T-helper 2 cell treated with Interferon-gamma antibody and Interleukin-4, amounts not matched to agents 5 μg/mL and 100 μg/mL, for 36 hours (primary cell): Measurements from ENCODE around the gene MRAS.

Source experiments
- DNase-seq: peaks from one replicate; pipeline ENCODE4 v3.0.0; 2021; ENCODE audit warnings: low spot score
- H3K27ac Mint-ChIP-seq: one replicate; pipeline ENCODE4 v1.8.0; 2021; ENCODE audit warnings: mild to moderate bottlenecking, mixed read lengths
- H3K27me3 Mint-ChIP-seq: one replicate; pipeline ENCODE4 v1.8.0; 2021; ENCODE audit warnings: low read depth, mixed read lengths
- H3K36me3 Mint-ChIP-seq: one replicate; pipeline ENCODE4 v1.8.0; 2021; ENCODE audit warnings: low read depth, mixed read lengths
- H3K4me1 Mint-ChIP-seq: one replicate; pipeline ENCODE4 v1.8.0; 2021; ENCODE audit warnings: low read depth, mixed read lengths
- H3K4me3 Mint-ChIP-seq: one replicate; pipeline ENCODE4 v1.8.0; 2022; ENCODE audit warnings: mild to moderate bottlenecking, moderate library complexity, mixed read lengths
- H3K9me3 Mint-ChIP-seq: one replicate; pipeline ENCODE4 v1.8.0; 2021; ENCODE audit warnings: mixed read lengths

The MRAS gene

GRCh38 chr3:138438896-138439295 is 90.5 kb downstream of the MRAS start:
- DNase-seq: no peak
- H3K4me1 Mint-ChIP-seq: peaks cover 1% of the 10 kb centered on the region
- no peaks in the 10 kb centered on the region for H3K9me3 Mint-ChIP-seq
- H3K27me3 Mint-ChIP-seq: peaks cover 41% of the 10 kb centered on the region
- H3K4me3 Mint-ChIP-seq: no peak overlapping the region
- no peak overlapping the region for H3K27ac Mint-ChIP-seq
- H3K36me3 Mint-ChIP-seq: no peaks in the 10 kb centered on the region

DNA sequence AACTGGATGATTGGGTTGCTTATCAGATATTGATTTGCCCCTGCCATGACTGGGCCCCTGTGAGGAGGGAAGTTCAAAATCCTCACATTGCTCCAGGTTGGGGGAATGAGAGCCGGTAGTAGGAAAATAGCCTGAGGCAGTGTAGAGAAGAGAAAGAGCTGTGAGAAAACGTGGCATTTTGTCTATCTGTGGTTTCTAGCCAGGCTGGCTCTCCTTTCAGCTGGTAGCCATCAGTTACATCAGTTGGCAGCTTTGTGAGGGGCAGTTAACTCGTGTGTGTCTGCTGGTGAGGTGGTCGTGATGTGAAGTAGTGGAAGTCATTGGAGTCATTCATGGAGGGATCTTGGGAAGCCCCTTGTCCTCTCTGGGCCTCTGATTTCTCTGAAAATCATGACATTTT is 91.3 kb downstream of the MRAS start:
- Mint-ChIP-seq H3K9me3 (no peaks in the 10 kb centered on the region), H3K27me3 (peaks cover 34% of the 10 kb centered on the region), H3K4me1 (no peaks in the 10 kb centered on the region), H3K27ac (no peak overlapping the region), H3K4me3 (no peak overlapping the region), H3K36me3 (no peaks in the 10 kb centered on the region)
- DNase-seq: no peak

GRCh38 chr3:138440121-138440521 is 91.7 kb downstream of the MRAS start:
- Mint-ChIP-seq H3K9me3 (no peaks in the 10 kb centered on the region), H3K36me3 (no peaks in the 10 kb centered on the region), H3K27ac (no peak overlapping the region), H3K4me1 (no peaks in the 10 kb centered on the region), H3K27me3 (peaks cover 34% of the 10 kb centered on the region), H3K4me3 (no peak overlapping the region)
- no peak for DNase-seq

DNA sequence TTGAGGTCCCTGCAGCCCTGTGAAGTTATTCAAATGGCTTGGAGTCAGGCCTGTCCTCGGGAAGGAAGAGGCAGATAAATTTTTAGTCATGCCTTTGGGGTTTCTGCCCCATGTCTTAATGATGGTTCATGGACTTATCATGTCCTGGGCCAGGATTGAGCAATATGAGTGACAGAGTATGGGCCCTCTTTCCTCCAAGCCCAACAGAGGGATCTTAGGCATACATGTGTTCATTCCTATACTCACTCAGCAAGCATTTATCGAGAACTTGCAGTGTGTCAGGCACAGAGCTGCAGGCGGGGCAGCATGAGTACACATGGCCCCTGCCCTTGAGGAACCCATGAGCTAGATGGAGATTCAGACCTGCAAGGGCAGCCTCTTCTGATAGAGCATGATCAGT is 92.2 kb downstream of the MRAS start:
- no peaks in the 10 kb centered on the region for H3K4me1 Mint-ChIP-seq
- DNase-seq: no peak

DNA sequence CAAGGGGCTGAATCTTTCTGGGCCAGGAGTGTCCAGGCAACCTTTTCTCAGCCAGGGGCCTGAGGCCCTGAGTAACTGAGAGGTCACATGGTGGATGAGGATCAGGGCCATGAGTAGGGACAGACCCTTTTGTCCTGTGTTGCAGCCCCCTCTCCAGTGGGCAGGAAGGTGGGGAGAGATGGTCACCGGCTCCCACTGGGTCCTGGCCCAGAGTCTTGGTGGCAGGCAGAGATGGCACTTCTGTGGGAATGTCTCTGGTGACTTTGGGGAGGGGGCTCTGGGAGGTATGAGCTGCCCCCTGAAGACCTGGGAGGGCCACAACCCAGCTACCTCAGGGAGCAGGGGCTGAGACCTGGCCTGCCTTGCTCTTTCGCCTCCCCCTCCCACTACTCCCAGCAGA is 92.9 kb downstream of the MRAS start:
- DNase-seq: no peak
- no peak overlapping the region for H3K4me3 Mint-ChIP-seq
- H3K36me3 Mint-ChIP-seq: no peaks in the 10 kb centered on the region
- no peaks in the 10 kb centered on the region for H3K9me3 Mint-ChIP-seq
- H3K27ac Mint-ChIP-seq: no peak overlapping the region
- H3K4me1 Mint-ChIP-seq: no peaks in the 10 kb centered on the region
- peaks cover 28% of the 10 kb centered on the region for H3K27me3 Mint-ChIP-seq

More for the DNA sequence above, 92.2 kb downstream of the MRAS start:
- no peaks in the 10 kb centered on the region for H3K36me3 Mint-ChIP-seq
- no peak overlapping the region for H3K27ac Mint-ChIP-seq
- H3K9me3 Mint-ChIP-seq: no peaks in the 10 kb centered on the region
- H3K27me3 Mint-ChIP-seq: peaks cover 31% of the 10 kb centered on the region
- H3K4me3 Mint-ChIP-seq: no peak overlapping the region

- no peak overlapping the region for H3K4me3 Mint-ChIP-seq
- H3K9me3 Mint-ChIP-seq: no peaks in the 10 kb centered on the region
- DNase-seq: no peak
- no peak overlapping the region for H3K27ac Mint-ChIP-seq
- H3K36me3 Mint-ChIP-seq: no peaks in the 10 kb centered on the region
- H3K4me1 Mint-ChIP-seq: no peaks in the 10 kb centered on the region
- peaks cover 25% of the 10 kb centered on the region for H3K27me3 Mint-ChIP-seq
Measured at GRCh38 chr3:138441742-138442141, 93.4 kb downstream of the MRAS start.

DNA sequence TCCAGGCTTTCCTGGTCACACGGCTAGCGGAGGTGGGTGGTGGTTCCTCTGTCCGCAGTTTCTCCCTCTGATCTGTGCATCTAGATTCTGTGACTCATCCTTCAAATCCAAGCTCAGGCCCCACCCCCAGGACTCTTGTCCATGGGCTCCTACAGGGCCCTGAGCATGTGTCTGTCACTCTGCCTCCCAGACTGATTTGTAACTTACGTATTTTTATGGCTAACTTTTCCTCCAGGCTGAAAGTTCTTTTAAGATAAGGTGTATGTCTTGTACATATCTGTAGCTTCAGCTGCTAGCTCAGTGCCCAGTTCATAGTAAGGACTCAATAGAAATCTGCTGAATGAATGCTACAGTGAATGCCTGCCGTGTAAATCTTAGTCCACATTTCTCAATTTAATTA is 94.1 kb downstream of the MRAS start:
- Mint-ChIP-seq H3K4me1 (no peaks in the 10 kb centered on the region), H3K4me3 (no peak overlapping the region), H3K27me3 (peaks cover 19% of the 10 kb centered on the region), H3K27ac (no peak overlapping the region), H3K9me3 (no peaks in the 10 kb centered on the region), H3K36me3 (no peaks in the 10 kb centered on the region)
- DNase-seq: no peak

DNA sequence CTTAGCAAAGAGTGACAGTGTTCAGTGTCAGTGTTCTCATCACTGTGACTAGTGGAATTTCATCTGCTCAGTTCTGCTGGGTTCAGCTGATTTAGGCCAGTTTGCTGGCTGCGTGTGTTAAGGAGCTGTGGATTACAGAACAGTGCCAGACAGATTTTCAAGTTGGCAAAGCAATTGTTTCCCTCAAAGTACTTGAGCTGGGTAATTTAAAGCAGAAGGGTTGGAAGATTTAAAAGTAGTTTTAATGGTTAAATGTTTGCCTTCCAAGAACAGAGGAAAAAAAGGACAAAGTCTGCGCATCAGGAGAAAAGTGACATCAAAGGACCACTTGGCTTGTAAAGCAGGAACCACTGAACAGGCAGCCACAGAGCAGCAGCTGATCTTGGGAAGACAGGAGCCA is 94.7 kb downstream of the MRAS start:
- no peak for DNase-seq
- Mint-ChIP-seq H3K4me1 (no peaks in the 10 kb centered on the region), H3K27ac (no peak overlapping the region), H3K9me3 (no peaks in the 10 kb centered on the region), H3K36me3 (no peaks in the 10 kb centered on the region), H3K27me3 (peaks cover 15% of the 10 kb centered on the region), H3K4me3 (no peak overlapping the region)

GRCh38 chr3:138443521-138444503 is 95.4 kb downstream of the MRAS start:
- no peak for DNase-seq
- Mint-ChIP-seq H3K4me3 (no peak overlapping the region), H3K27me3 (peaks cover 10% of the 10 kb centered on the region), H3K27ac (no peak overlapping the region), H3K36me3 (no peaks in the 10 kb centered on the region), H3K9me3 (no peaks in the 10 kb centered on the region), H3K4me1 (no peaks in the 10 kb centered on the region)

DNA sequence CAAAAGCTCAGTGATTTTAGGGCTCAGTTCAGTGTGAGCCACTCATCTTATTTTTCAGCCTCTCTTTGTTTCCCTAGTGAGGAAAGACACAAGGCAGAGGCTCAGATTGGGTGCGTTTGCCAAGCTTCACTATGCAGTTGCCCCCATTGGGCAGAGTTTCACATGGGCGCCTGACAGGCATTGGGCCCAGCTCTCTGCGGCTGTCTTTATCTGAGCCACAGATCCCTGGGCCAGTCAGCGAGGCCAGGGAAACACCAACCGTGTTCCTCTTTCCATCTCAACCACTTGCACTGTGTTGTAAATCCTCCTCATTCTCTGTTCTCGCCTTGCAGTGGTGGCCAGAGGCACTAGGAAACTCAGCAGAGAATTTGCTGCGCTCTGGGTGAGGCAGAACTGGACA is 96.9 kb downstream of the MRAS start:
- DNase-seq: no peak
- Mint-ChIP-seq H3K36me3 (no peaks in the 10 kb centered on the region), H3K4me1 (no peaks in the 10 kb centered on the region), H3K9me3 (no peaks in the 10 kb centered on the region), H3K27me3 (peaks cover 8% of the 10 kb centered on the region), H3K27ac (no peak overlapping the region), H3K4me3 (no peak overlapping the region)

- Mint-ChIP-seq H3K4me3 (no peak overlapping the region), H3K36me3 (no peaks in the 10 kb centered on the region), H3K4me1 (no peaks in the 10 kb centered on the region), H3K27ac (no peak overlapping the region), H3K27me3 (peaks cover 8% of the 10 kb centered on the region), H3K9me3 (no peaks in the 10 kb centered on the region)
- no peak for DNase-seq
Measured at GRCh38 chr3:138445654-138446053, 97.3 kb downstream of the MRAS start.

GRCh38 chr3:138448631-138449030 is 100.3 kb downstream of the MRAS start:
- H3K9me3 Mint-ChIP-seq: no peaks in the 10 kb centered on the region
- DNase-seq: no peak
- peaks cover 8% of the 10 kb centered on the region for H3K27me3 Mint-ChIP-seq
- no peak overlapping the region for H3K27ac Mint-ChIP-seq
- no peaks in the 10 kb centered on the region for H3K36me3 Mint-ChIP-seq
- H3K4me1 Mint-ChIP-seq: no peaks in the 10 kb centered on the region
- no peak overlapping the region for H3K4me3 Mint-ChIP-seq

DNA sequence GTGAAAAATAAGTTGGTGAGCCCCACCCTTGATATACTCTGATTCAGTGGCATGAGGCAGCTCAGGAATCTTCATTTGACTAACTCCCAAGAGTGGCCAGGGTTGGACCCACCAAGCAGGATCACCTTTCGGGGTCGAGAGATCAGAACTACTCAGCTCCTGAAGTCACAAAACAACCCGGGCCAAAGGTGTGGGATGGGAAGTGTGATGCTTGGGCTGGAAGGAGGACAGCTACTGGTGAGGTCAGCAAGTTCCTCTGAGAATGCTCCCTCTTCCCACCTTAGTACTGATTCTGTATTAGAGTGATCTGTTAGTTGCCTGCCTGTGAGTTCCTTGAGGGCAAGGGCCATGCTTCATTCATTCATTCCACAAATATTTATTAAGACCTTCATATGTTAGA is 101.1 kb downstream of the MRAS start:
- Mint-ChIP-seq H3K4me1 (no peaks in the 10 kb centered on the region), H3K27me3 (peaks cover 8% of the 10 kb centered on the region), H3K27ac (no peak overlapping the region), H3K36me3 (no peaks in the 10 kb centered on the region), H3K9me3 (no peaks in the 10 kb centered on the region), H3K4me3 (no peak overlapping the region)
- no peak for DNase-seq

DNA sequence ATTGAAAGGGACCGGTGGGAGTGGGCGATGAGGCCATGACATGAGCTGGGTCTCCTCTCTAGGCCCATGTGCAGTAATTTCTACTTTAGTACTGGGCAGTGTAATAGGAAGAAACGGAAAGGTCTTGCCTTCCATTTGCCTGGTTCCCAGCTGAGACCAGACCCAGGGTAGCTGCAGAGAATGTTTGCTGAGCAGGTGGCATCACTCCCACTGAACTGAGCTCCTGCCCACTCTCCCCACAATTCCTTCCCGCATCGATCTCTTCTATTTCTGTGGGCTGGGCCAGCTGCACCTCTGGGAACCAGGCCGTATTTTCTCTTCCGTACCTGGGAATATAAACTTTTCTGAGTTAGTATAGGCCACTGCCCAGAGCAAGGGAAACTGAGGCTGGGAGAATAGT is 101.8 kb downstream of the MRAS start:
- no peak for DNase-seq
- no peaks in the 10 kb centered on the region for H3K36me3 Mint-ChIP-seq
- no peak overlapping the region for H3K27ac Mint-ChIP-seq
- H3K9me3 Mint-ChIP-seq: no peaks in the 10 kb centered on the region
- peaks cover 8% of the 10 kb centered on the region for H3K27me3 Mint-ChIP-seq
- H3K4me1 Mint-ChIP-seq: no peaks in the 10 kb centered on the region
- no peak overlapping the region for H3K4me3 Mint-ChIP-seq
